Erythroblast (primary cell): ENCODE data around the gene GPC6.

Experiments
- GATA1 ChIP-seq: IDR thresholded peaks from 2 replicates; pipeline ENCODE4 v1.6.1; 2011; ENCODE audit warnings: low read depth, mild to moderate bottlenecking, control low read depth, low read length, moderate library complexity
- POLR2A ChIP-seq: IDR thresholded peaks from 2 replicates; pipeline ENCODE4 v1.6.1; 2011; ENCODE audit warnings: mild to moderate bottlenecking, low read length

GRCh38 chr13:93810264-93810663 lies 583.7 kb downstream of the GPC6 start:
- TF ChIP-seq POLR2A (no peak), GATA1 (no peak)
